NCI-H1436 treated with DMSO at 0.1 percent for 48 hours (cell line): ENCODE data around the gene LRBA.
"Not testable (repeated sequence)": the region's sequence is repeated elsewhere in the genome, so short reads cannot be mapped to it uniquely, and the experiment has no call there.

Experiments used
- DNase-seq: peaks from one replicate; lab custom pipeline; 2025; lab: John Stamatoyannopoulos, UW

LRBA gene

DNA sequence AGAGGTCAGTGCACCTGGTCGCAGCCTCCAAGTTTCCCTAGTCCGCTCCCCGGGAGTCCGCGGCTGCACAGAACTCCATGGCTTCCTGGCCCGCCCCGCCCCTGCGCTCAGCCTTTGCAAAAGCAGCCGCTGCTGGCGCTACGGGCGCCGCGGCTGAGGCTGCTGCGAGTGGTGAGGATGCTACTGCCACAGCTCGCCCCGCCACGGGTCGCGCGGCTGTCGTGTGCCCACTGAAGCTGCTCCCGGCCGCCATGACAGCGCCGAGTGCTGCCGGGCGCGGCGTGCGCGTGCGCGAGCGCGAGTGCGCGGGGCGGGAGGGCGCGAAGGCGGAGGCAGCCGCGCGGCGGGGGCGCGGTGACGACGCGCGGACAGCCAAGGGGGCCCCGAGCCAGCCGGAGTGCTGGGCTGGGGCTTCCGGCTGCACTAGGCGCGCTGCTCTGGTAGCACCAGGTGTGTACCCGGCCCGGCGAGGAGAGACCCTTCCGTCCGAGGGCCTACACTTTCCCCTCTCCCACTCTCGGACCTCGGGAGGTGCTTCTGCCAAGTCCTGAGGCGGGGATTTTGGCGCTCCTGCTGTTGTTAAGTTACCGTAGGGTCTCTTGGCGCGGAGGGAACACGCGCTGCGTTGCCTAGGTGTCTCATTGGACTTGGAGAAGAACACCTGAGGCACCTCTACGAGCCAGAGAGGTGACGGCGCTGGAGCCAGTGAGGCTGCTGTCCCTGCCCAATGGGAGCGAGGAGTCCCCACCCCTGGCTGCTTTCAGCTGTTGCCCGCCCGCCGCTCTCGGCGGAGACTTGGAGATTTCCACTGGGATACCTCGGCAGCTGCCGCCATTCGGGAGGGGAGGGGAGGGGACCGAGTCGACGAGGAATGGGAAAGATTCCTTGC lies 619 bp upstream of the LRBA start:
- DNase-seq = peak; percentile 48

GRCh38 chr4:151013944-151014343 lies 1.1 kb downstream of the LRBA start:
- no peak for DNase-seq

DNA sequence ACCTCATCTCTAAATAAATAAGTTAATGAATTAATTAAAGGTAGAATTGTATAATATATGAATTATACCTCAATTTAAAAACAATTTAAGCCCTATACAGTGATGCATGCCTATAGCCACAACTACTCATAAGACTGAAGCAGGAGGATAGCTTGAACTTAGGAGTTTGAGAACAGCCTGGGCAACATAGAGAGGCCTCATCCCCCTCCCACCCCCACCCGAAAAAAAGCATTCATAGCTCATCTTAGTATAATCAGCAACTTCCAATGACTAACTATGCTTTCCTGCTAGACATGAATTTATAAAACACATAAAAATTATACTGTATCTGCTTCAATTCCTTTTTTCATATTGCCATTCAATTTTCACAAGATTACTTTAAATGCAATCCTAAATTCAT lies 1.6 kb downstream of the LRBA start:
- no peak for DNase-seq

- DNase-seq = no peak
These were observed 2.3 kb downstream of the LRBA start for GRCh38 chr4:151012820-151013219.

DNA sequence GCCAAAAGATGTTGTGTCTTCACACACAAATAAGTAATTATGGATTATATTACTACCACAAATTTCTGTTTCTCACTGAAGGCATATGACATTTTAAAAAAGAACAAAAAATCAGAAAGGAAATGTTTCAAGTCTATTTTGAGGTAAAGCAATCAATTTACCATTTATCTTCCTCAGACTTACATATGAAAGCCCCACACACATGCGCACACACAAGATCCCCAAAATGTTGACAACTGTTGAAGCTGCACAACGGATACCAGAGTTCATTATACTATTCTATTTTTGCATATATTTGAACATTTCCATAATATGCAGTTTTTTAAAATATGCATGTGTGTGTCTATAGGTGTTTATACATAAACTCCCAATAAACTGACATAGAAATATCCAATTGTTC lies 2.7 kb downstream of the LRBA start:
- DNase-seq = no peak

DNA sequence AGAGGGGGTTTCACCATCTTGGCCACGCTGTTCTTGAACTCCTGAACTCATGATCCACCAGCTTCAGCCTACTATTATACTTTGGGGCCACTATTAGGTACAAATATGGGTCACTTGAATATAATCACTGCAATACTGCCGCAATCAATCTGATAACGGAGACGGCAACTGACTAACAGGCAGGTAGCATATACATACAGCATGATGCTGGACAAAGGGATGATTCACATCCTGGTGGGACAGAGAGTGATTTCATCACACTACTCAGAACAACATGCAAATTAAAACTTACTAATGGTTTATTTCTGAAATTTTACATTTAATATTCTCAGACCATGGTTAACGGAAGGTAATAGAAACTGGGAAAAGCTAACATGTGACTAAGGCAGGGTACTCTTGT lies 10.9 kb downstream of the LRBA start:
- DNase-seq = no peak

DNA sequence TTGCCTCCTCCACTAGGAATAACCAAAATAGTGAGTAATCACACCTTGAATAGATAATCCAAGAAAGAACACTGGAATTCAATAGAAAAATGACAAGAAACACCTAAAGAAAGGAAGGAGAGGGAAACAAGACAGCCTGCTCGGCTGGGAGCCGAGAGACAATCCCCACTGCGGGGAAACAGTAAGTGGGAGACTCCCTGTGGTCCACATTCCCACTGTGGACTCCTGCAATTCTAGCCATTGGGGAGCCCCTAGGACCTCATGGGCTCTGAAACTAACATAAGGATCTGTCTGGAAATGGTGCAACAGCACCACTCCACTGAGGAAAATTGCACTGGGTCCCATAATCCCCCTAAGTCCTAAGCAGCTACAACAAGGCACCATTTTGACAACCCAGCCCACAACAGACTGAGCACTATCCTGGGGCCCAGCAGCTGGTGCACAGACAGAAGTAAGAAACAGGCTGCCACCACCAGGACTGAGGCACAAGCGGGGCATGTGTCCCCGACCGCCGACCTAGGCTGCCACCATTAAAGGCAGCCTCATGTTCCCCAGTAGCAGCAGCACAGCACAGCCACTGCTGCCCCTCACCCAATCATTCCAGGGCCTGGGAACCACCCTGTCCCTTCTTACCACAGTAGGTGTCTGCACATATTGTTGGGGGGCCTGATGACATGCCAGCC lies 14.2 kb downstream of the LRBA start:
- no peak for DNase-seq

GRCh38 chr4:150999086-150999485 lies 16.0 kb downstream of the LRBA start:
- no peak for DNase-seq

DNA sequence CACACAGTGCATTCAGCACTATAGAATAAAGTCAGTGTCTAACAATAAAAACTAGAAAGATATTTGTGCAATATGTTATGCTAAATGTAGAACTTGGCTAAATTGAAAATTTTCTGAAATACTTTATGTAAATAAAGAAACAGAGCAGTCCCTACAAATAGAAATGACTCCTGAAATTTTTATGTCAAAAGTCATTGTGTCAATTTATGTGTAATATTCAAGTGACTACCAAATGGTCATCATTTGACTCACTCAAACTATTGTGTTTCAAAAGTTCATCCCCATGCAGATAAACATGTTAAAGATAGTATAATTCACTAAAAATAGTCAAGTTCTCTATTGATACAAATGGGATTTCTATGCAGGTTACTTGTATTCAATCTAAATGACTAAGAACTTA lies 17.9 kb downstream of the LRBA start:
- DNase-seq = no peak

GRCh38 chr4:150994721-150995120 lies 20.4 kb downstream of the LRBA start:
- DNase-seq = no peak

- DNase-seq = not testable (repeated sequence)
These were observed 21.5 kb downstream of the LRBA start for GRCh38 chr4:150993577-150993976.

GRCh38 chr4:150990993-150991392 lies 24.1 kb downstream of the LRBA start:
- DNase-seq = no peak

GRCh38 chr4:150990250-150990649 lies 24.8 kb downstream of the LRBA start:
- no peak for DNase-seq

GRCh38 chr4:150988238-150988637 lies 26.8 kb downstream of the LRBA start:
- DNase-seq = no peak

- no peak for DNase-seq
These were observed 27.9 kb downstream of the LRBA start for GRCh38 chr4:150987204-150987603.

GRCh38 chr4:150986085-150986484 lies 29.0 kb downstream of the LRBA start:
- DNase-seq = no peak

- DNase-seq = no peak
These were observed 31.2 kb downstream of the LRBA start for GRCh38 chr4:150983851-150984250.

DNA sequence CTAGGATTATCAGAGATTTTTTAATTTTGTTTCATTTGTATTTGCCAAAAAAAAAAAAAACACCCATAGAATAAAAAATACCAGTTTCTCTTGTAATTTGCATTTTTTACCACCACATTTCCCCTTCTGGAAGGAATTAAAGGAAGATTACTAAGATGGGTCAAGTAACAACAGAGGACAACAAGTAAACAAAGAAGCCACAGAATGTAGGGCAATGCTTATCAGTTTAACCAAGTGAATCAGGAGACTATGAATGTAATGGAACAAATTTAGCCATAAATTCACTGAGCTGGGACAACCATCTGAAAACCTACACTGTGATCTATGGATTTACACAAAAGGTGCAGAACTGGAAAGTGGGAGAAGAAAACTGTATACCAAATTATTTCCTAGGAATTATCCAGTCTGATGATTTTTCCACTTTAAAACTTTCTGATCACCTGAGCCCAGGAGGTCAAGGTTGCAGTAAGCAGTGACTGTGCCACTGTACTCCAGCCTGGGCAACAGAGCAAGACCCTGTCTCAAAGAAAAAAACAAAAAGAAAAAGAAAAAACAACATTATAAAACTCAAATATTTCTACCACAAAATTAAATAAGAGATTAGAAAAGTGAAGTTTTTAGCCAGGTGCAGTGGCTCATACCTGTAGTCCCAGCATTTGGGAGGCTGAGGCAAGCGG lies 32.4 kb downstream of the LRBA start:
- DNase-seq = no peak

DNA sequence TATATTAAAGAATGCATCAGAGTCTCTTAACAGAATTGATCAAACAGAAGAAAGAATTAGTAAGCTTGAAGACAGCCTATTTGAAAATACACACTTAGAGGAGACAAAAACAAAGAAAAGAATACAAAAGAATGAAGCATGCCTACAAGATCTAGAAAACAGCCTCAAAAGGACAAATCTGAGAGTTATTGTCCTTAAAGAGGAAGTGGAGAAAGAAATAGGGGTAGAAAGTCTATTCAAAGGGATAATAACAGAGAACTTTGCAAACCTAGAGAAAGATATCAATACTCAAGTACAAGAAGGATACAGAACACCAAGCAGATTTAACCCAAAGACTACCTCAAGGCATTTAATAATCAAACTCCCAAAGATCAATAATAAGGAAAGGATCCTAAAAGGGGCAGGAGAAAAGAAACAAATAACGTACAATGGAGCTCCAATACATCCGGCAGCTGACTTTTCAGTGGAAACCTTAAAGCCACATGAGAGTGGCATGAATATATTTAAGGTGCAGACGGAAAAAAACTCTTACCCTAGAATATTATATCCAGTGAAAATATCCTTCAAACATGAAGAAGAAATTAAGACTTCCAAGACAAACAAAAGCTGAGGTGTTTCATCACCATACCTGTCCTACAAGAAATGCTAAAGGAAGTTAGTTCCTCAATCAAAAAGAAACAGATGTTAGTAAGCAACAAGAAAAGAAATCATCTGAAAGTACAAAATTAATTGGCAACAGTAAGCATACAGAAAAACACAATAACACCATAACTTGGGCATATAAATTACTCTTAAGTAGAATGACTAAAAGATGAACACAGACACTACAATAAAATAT lies 36.1 kb downstream of the LRBA start:
- no peak for DNase-seq

- DNase-seq = no peak
These were observed 38.5 kb downstream of the LRBA start for GRCh38 chr4:150976478-150977118.

- no peak for DNase-seq
These were observed 40.3 kb downstream of the LRBA start for GRCh38 chr4:150974750-150975149.

GRCh38 chr4:150974252-150974640 lies 40.8 kb downstream of the LRBA start:
- DNase-seq = no peak
